MM.1S (cell line): ENCODE results near the gene TMEM131.

Experiments used
- EZH2 ChIP-seq: fragments of 300-600 bp; sonication (generic); optimal IDR thresholded peaks from 2 replicates; pipeline ENCODE3; 2017; ENCODE audit warnings: low read depth, mild to moderate bottlenecking, antibody characterized with exemption, low read length, mixed read lengths
- EZH2phosphoT487 ChIP-seq: fragments of 300-600 bp; sonication (generic); IDR thresholded peaks from 2 replicates; pipeline ENCODE4 v1.6.1; 2018; ENCODE audit warnings: antibody characterized with exemption, low read length
- TF ChIP-seq, protein P1 (sequence below): fragments of 300-600 bp; sonication (generic); IDR thresholded peaks from 2 replicates; pipeline ENCODE4 v1.5.1; 2016; ENCODE audit warnings: antibody characterized with exemption, low read length, mixed read lengths

DNA sequence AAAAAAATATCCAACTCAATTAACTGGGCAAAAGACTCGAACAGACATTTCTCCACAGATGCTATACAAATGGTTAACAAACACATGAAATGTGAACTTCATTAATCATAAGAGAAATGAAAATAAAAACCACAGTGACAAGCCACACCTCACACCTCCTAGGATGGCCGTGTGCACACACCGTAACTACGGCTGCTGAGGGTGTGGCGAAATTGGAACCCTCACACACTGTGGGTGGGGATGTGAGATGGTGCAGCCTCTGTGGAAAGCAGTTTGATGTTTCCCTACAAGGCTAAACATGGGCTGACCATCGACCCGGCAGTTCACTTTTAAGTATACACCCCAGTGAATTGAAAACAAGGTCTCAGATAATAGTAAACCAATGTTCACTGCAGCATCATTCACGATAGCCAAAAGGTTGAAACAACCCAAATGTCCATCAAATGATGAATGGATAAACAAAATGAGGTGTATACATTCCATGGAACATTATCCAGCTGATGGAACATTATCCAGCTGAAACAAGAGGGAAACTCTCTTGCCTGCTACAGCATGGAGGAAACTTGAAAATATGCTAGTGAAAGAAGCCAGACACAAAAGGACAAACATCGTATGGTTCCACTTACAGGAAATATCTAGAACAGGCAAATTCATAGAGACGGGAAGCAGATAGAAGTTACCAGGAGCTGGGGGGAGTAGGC is 250.1 kb downstream of the TMEM131 start:
- TF ChIP-seq, protein P1, sequence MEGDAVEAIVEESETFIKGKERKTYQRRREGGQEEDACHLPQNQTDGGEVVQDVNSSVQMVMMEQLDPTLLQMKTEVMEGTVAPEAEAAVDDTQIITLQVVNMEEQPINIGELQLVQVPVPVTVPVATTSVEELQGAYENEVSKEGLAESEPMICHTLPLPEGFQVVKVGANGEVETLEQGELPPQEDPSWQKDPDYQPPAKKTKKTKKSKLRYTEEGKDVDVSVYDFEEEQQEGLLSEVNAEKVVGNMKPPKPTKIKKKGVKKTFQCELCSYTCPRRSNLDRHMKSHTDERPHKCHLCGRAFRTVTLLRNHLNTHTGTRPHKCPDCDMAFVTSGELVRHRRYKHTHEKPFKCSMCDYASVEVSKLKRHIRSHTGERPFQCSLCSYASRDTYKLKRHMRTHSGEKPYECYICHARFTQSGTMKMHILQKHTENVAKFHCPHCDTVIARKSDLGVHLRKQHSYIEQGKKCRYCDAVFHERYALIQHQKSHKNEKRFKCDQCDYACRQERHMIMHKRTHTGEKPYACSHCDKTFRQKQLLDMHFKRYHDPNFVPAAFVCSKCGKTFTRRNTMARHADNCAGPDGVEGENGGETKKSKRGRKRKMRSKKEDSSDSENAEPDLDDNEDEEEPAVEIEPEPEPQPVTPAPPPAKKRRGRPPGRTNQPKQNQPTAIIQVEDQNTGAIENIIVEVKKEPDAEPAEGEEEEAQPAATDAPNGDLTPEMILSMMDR = no peak
- TF ChIP-seq EZH2phosphoT487 (no peak), EZH2 (no peak)
